HG03280 (cell line): ENCODE measurements around the gene SLCO1B1.

ENCODE experiments used
- ATAC-seq: cut with Tn5 transposase; IDR thresholded peaks from one replicate; pipeline ENCODE4 v1.9.1; 2021; ENCODE audit warnings: mild to moderate bottlenecking, moderate library complexity; ENCODE audit not compliant: unreplicated experiment

SLCO1B1 gene

DNA sequence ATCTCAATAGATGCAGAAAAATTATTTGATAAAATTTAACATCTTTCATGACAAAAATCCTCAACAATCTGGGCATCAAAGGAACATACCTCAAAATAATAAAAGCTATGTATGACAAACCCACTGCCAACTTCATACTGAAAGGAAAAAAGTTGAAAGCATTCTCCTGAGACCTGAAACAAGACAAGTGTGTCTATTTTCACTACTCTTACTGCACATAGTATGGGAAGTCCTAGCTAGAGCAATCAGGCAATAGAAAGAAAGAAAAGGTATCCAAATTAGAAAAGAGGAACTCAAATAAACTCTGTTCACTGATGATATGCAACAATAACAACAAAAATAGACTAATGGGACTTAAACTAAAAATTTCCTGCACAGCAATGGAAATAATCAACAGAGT lies 90.1 kb downstream of the SLCO1B1 start:
- ATAC-seq = no peak

DNA sequence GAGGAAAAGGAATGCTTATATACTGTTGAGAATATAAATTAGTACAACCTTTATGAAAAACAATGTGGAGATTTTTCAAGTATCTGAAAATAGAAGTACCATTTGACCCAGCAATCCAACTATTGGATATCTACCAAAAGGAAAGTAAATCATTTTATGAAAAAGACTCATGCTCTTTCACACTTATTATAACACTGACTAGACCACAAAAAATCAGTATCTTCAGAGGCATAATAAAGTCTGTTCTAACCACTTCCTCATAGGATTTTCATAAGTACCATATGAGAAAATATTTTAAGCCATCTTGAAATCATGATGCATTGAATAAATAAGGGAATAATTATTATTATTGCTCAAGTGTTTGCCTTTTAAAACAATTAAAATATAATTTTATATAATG lies 90.8 kb downstream of the SLCO1B1 start:
- ATAC-seq = no peak

DNA sequence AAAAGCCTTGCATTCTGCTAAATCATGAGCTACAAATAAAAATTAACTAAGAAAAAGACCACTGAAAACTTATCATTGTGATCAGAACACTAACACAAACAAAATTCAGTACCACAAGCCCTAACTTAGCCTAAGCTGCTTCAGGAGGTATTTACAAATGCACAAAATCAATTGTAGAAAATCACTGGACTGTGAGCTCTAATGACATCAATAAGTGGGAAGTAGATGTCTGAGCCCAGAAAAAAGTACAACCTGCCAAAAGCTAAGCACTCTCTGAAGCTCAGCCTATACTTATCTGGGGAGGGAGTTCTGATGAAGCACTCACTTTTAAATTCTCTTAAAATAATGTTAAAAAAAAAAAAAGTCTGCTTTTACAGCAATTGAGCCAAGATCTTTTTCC lies 92.9 kb downstream of the SLCO1B1 start:
- no peak for ATAC-seq

DNA sequence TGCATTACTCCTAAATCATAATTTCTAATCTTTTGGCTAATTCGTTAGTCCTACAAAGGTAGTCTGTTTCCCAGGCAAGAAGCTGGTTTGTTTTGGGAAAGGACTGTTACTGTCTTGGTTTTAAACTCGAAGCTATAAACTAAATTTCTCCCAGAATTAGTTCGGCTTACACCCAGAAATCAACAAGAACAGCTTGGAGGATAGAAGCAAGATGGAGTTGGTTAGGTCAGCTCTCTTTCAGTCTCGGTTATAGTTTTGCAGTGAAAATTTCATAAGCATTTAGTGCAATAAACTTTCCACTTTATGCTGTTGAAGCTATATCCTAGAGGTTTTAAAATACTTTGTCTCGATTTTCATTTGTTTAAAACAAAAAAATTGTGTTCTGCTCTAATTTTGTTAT lies 103.4 kb downstream of the SLCO1B1 start:
- no peak for ATAC-seq

DNA sequence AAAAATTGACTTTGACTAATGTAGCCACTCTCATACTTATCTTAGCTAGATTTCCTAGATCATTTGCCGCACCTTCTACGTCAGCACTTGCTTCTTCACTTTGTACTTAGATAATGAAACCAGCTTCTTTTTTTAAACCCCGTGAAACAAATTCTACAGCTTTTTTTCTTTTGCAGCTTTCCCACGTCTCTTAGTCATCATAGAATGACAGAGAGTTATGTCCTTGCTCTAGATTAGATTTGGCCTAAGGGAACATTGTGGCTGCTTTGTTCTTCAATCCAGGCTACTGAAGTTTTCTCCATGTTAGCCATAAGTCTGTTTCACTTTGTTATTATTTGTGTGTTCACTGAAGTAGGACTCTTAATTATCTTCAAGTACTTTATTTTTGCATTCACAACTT lies 108.9 kb downstream of the SLCO1B1 start:
- ATAC-seq = no peak

DNA sequence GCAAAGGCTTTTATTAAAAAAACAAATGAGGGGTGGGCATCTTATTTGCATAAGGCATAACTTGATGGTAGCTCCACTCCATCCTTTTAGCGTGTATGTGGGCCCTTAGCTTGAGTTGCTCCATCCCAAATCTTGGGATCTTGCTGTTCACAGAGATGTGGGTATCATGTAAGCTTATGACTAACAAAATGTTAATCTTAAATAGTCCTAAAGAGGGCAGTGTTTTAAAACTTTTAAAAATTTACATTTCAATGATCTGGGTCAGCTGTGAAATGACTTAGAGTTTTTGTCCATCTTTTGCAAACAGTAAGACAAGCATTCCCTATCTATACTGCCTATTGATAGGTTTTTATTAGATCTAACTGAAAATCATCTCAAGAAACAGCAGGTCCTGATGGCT lies 117.7 kb downstream of the SLCO1B1 start:
- no peak for ATAC-seq

DNA sequence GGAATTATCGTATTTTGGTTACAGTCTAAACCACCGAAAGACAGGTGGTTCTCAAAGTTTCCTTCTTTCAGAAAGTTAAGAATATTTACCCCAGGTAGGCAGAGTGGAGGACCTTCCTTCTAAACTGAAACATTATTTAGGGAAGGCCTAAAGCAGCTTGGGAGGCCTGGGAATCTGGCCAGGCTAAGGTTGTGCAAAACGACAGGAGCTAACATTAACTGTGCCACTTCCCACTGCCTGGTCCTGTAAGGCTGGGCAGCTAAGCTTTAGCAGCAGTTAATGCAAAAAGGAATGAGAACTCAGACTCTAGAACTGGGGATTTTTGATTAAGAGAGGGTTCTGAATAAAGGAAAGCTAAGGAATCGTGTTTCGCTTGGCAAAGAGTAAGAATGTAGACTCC lies 121.1 kb downstream of the SLCO1B1 start:
- ATAC-seq = no peak

DNA sequence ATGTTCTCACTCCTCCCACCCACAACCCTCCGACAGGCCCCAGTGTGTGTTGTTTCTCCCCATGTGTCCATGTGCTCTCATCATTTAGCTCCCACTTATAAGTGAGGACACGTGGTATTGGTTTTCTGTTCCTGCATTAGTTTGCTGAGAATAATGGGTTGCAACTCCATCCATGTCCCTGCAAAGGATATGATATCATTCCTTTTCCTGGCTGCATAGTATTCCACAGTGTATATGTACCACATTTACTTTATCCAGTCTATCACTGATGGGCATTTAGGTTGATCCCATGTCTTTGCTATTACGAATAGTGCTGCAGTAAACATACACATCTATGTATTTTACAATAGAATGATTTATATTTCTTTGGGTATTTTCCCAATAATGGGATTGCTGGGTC lies 126.2 kb downstream of the SLCO1B1 start:
- ATAC-seq = no peak

DNA sequence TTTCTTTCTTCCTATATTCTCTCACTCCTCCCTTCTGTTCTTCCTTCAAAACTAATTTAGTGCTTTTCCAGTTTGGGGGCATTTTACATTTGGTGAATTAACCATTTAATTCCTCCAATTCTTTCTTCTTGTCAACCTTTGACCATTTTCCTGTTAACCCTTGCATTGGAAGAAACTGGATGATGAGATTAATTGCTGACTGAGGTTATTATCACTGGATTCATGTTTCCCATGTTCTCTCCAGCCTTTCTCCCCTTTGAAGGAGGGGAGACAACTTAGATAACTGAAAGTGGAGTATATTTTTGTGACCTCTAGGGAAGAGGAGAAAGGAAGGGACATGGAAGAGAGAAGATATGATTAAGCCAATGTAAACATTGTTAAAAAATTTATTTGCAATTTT lies 133.2 kb downstream of the SLCO1B1 start:
- no peak for ATAC-seq

DNA sequence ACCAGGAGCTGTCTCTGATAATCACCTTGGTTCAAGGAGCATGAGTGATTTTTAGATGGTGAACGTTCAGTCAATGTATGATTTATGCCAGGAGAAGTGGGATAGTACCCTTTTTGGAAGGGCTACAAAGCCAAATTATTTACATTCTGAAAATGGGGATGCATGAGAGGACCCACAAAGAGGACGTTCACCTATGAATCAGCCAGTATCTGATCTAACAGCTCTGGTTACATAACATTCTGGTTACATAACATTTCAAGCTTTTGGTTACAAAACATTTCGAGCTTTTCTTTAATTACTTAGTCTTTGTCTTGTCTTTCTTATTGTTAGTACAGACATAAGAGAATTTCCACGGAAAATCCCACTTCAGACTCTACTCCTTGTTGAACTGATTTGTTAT lies 134.9 kb downstream of the SLCO1B1 start:
- no peak for ATAC-seq

DNA sequence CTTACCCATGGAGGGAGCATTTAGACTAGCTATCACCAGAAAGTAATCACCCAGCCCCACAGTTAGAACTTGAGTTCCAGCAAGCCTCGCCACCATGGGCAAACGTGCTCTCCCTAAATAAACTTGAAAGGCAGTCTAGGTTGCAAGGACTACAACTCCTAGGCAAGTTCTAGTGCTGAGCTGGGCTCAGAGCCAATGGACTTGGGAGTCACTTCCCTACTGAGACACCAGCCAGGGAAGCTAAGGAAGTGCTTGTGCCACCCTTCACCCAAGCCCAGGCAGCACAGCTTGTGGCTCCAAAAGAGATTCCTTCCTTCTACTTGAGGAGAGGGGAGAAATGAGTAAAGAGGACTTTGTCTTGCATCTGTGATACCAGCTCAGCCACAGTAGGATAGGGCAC lies 145.8 kb downstream of the SLCO1B1 start:
- no peak for ATAC-seq
